HepG2 (cell line): Measurements from ENCODE around the gene LTA. TPM values are rescaled to one million over a fixed set of nuclear protein-coding genes. Genes with fewer than 3 reads are reported as not detected.

Experiments
- CENPBD1 ChIP-seq: sonication (generic); formaldehyde crosslinking; IDR thresholded peaks from 2 replicates; pipeline ENCODE4 v1.8.0; 2022; ENCODE audit warnings: missing genetic modification reagents, low read depth, mild to moderate bottlenecking, borderline replicate concordance
- CSRNP1 ChIP-seq: sonication (generic); formaldehyde crosslinking; IDR thresholded peaks from 2 replicates; pipeline ENCODE4 v1.8.1; 2023; ENCODE audit warnings: mild to moderate bottlenecking, missing genetic modification reagents
- FOSL2 ChIP-seq: sonication (generic); formaldehyde crosslinking; IDR thresholded peaks from 2 replicates; pipeline ENCODE4 v1.4.0; 2020; ENCODE audit warnings: missing genetic modification reagents
- GPN1 ChIP-seq: sonication (generic); formaldehyde crosslinking; IDR thresholded peaks from 2 replicates; pipeline ENCODE4 v1.5.1; 2020; ENCODE audit warnings: missing genetic modification reagents, borderline replicate concordance
- HMG20B ChIP-seq: conservative IDR thresholded peaks from 2 replicates; pipeline ENCODE4 v1.6.1; 2016; ENCODE audit warnings: missing genetic modification reagents, missing compliant biosample characterization
- HNF4A ChIP-seq: sonication (generic); formaldehyde crosslinking; IDR thresholded peaks from 2 replicates; pipeline ENCODE4 v1.4.0; 2020; ENCODE audit warnings: missing genetic modification reagents
- HNRNPK ChIP-seq: fragments of 200-400 bp; formaldehyde crosslinking; IDR thresholded peaks from 2 replicates; pipeline ENCODE4 v1.6.1; 2018; ENCODE audit warnings: low read length, low read depth, moderate library complexity, mild to moderate bottlenecking; ENCODE audit not compliant: poor library complexity, severe bottlenecking
- LBX2 ChIP-seq: sonication (generic); formaldehyde crosslinking; IDR thresholded peaks from 2 replicates; pipeline ENCODE4 v1.5.0; 2020; ENCODE audit warnings: missing genetic modification reagents, mild to moderate bottlenecking, borderline replicate concordance
- NFRKB ChIP-seq: fragments of 450-650 bp; IDR thresholded peaks from 2 replicates; pipeline ENCODE4 v1.6.1; 2017
- PHF20 ChIP-seq: sonication (generic); formaldehyde crosslinking; IDR thresholded peaks from 2 replicates; pipeline ENCODE4 v1.5.0; 2020; ENCODE audit warnings: mild to moderate bottlenecking, missing genetic modification reagents
- PHF5A ChIP-seq: IDR thresholded peaks from one replicate; pipeline ENCODE4 v1.6.1; 2018; ENCODE audit warnings: low read depth, missing genetic modification reagents; ENCODE audit not compliant: unreplicated experiment
- POGZ ChIP-seq: sonication (generic); formaldehyde crosslinking; IDR thresholded peaks from 2 replicates; pipeline ENCODE4 v1.4.0; 2020; ENCODE audit warnings: mild to moderate bottlenecking, missing genetic modification reagents
- SNAI1 ChIP-seq: sonication (generic); formaldehyde crosslinking; IDR thresholded peaks from 2 replicates; pipeline ENCODE4 v1.5.0; 2020; ENCODE audit warnings: mild to moderate bottlenecking, missing genetic modification reagents, borderline replicate concordance
- SNAPC2 ChIP-seq: sonication (generic); formaldehyde crosslinking; IDR thresholded peaks from 2 replicates; pipeline ENCODE4 v1.8.1; 2022; ENCODE audit warnings: mild to moderate bottlenecking, missing genetic modification reagents
- ZBTB20 ChIP-seq: sonication (generic); formaldehyde crosslinking; IDR thresholded peaks from 2 replicates; pipeline ENCODE4 v1.8.1; 2023; ENCODE audit warnings: missing genetic modification reagents, low read depth, mild to moderate bottlenecking, borderline replicate concordance
- ZBTB38 ChIP-seq: sonication (generic); formaldehyde crosslinking; IDR thresholded peaks from 2 replicates; pipeline ENCODE4 v1.5.1; 2020; ENCODE audit warnings: mild to moderate bottlenecking, missing genetic modification reagents
- ZFAT ChIP-seq: sonication (generic); formaldehyde crosslinking; conservative IDR thresholded peaks from 2 replicates; pipeline ENCODE4 v1.8.1; 2023; ENCODE audit warnings: missing genetic modification reagents, inconsistent platforms
- ZMYM2 ChIP-seq: sonication (generic); formaldehyde crosslinking; IDR thresholded peaks from 2 replicates; pipeline ENCODE4 v1.8.0; 2022; ENCODE audit warnings: mild to moderate bottlenecking, missing genetic modification reagents
- ZNF10 ChIP-seq: sonication (generic); formaldehyde crosslinking; IDR thresholded peaks from 2 replicates; pipeline ENCODE4 v1.4.0; 2020; ENCODE audit warnings: mild to moderate bottlenecking, low read depth, missing genetic modification reagents, borderline replicate concordance
- ZNF224 ChIP-seq: sonication (generic); formaldehyde crosslinking; IDR thresholded peaks from 2 replicates; pipeline ENCODE4 v1.5.0; 2020; ENCODE audit warnings: mild to moderate bottlenecking, missing genetic modification reagents
- ZNF235 ChIP-seq: sonication (generic); formaldehyde crosslinking; IDR thresholded peaks from 2 replicates; pipeline ENCODE4 v1.8.1; 2023; ENCODE audit warnings: mild to moderate bottlenecking, missing genetic modification reagents, borderline replicate concordance
- ZNF501 ChIP-seq: sonication (generic); formaldehyde crosslinking; IDR thresholded peaks from 2 replicates; pipeline ENCODE4 v1.5.1; 2020; ENCODE audit warnings: mild to moderate bottlenecking, moderate library complexity, missing genetic modification reagents
- ZNF562 ChIP-seq: sonication (generic); formaldehyde crosslinking; IDR thresholded peaks from 2 replicates; pipeline ENCODE4 v1.8.0; 2022; ENCODE audit warnings: missing genetic modification reagents, borderline replicate concordance
- ZNF670 ChIP-seq: sonication (generic); formaldehyde crosslinking; IDR thresholded peaks from 2 replicates; pipeline ENCODE4 v1.8.0; 2022; ENCODE audit warnings: mild to moderate bottlenecking, missing genetic modification reagents, borderline replicate concordance
- ZSCAN12 ChIP-seq: sonication (generic); formaldehyde crosslinking; IDR thresholded peaks from 2 replicates; pipeline ENCODE4 v1.9.0; 2021; ENCODE audit warnings: mild to moderate bottlenecking, missing genetic modification reagents
- polyA plus RNA-seq, 8 experiments: library from polyadenylated mRNA; depleted of rRNA in 3 of 8; stranded (reverse) in 7 of 8; unstranded in 1 of 8; fragments of >200 nt; fragmentation: Illumina TruSeq in 4 of 8; extraction: Trizol in 4 of 8; gene quantifications; 2 replicates each; pipeline versions ENCODE4 v1.2.1 to v1.2.3, GENCODE V29; 2011 to 2016; ENCODE audit warnings: low read depth in 4 of 8, missing spikeins in 1 of 8, mixed read lengths in 1 of 8; ENCODE audit not compliant: insufficient read depth in 1 of 8
- total RNA-seq, 5 experiments: library from RNA; depleted of rRNA; stranded (reverse); fragments of >200 nt; fragmentation: Illumina TruSeq; extraction: Trizol; gene quantifications; 2 replicates each; pipeline ENCODE4 v1.2.3, GENCODE V29; 2016; ENCODE audit warnings: low read depth in 1 of 5
- TF ChIP-seq, protein P1 (sequence below): sonication (generic); formaldehyde crosslinking; IDR thresholded peaks from 2 replicates; pipeline ENCODE4 v1.9.0; 2022; ENCODE audit warnings: low read depth, missing genetic modification reagents
- TF ChIP-seq, protein P2 (sequence below): sonication (generic); formaldehyde crosslinking; IDR thresholded peaks from 2 replicates; pipeline ENCODE4 v1.4.0; 2020; ENCODE audit warnings: missing genetic modification reagents

LTA gene
- total and polyA plus RNA-seq, 2 of the 13 experiments (the other 11 are each of a cell fraction or from before 2014, with no cell fraction given): 0.09 TPM; not detected in 1

DNA sequence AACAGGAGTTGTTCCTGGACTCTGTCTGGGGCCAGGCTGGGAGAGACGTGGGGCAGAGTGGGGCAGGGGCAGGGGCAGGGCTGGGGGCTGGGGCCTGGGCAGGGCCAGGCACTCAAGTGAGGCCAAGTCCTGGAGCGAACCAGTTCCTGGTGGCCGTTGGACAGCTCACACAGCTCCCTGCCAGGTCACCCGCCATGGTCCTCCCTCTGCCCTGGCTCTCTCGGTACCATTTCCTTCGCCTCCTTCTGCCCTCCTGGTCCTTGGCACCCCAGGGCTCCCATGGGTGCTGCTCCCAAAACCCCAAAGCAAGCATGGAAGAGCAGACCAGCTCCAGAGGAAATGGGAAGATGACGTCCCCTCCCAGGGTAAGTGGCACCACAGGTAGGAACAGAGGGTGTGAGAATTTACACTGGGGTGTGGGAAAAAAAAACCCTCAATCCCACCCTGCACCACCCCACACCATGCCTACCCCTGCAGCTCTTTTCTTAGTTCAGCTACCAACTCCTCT is 43.2 kb upstream of the LTA start, which contains the start of gene MCCD1 (continued):
- TF ChIP-seq ZSCAN12 (CRISPR knock-in tag): no peak
- no peak for TF ChIP-seq ZNF670 (CRISPR knock-in tag)
- peak; percentile 71 for TF ChIP-seq HNRNPK
- TF ChIP-seq CSRNP1 (CRISPR knock-in tag): peak; percentile 22; the same call in 1 of the 2 replicates
- TF ChIP-seq ZBTB20: no peak
- TF ChIP-seq PHF20 (CRISPR knock-in tag): no peak
- 0 out of 2 replicates have a peak, but pooled peaks have one; percentile 18 for TF ChIP-seq HMG20B
- TF ChIP-seq PHF5A: no peak
- TF ChIP-seq CENPBD1: no peak
- TF ChIP-seq NFRKB: no peak
- no peak; the same call in 1 of the 2 replicates for TF ChIP-seq HNF4A (CRISPR knock-in tag)
- no peak for TF ChIP-seq POGZ (CRISPR knock-in tag)
- no peak for TF ChIP-seq FOSL2
- no peak for TF ChIP-seq ZNF224 (CRISPR knock-in tag)
- no peak for TF ChIP-seq ZNF501 (CRISPR knock-in tag)
- no peak for TF ChIP-seq LBX2 (CRISPR knock-in tag)
- no peak for TF ChIP-seq ZNF235 (CRISPR knock-in tag)
- peak; percentile 41; the same call in 1 of the 2 replicates for TF ChIP-seq SNAPC2
- no peak for TF ChIP-seq GPN1 (CRISPR knock-in tag)
- no peak for TF ChIP-seq ZFAT
- TF ChIP-seq, protein P1, sequence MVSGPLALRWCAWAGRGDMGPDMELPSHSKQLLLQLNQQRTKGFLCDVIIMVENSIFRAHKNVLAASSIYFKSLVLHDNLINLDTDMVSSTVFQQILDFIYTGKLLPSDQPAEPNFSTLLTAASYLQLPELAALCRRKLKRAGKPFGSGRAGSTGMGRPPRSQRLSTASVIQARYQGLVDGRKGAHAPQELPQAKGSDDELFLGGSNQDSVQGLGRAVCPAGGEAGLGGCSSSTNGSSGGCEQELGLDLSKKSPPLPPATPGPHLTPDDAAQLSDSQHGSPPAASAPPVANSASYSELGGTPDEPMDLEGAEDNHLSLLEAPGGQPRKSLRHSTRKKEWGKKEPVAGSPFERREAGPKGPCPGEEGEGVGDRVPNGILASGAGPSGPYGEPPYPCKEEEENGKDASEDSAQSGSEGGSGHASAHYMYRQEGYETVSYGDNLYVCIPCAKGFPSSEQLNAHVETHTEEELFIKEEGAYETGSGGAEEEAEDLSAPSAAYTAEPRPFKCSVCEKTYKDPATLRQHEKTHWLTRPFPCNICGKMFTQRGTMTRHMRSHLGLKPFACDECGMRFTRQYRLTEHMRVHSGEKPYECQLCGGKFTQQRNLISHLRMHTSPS (CRISPR knock-in tag): no peak
- no peak for TF ChIP-seq SNAI1
- no peak for TF ChIP-seq ZNF10 (CRISPR knock-in tag)
- TF ChIP-seq, protein P2, sequence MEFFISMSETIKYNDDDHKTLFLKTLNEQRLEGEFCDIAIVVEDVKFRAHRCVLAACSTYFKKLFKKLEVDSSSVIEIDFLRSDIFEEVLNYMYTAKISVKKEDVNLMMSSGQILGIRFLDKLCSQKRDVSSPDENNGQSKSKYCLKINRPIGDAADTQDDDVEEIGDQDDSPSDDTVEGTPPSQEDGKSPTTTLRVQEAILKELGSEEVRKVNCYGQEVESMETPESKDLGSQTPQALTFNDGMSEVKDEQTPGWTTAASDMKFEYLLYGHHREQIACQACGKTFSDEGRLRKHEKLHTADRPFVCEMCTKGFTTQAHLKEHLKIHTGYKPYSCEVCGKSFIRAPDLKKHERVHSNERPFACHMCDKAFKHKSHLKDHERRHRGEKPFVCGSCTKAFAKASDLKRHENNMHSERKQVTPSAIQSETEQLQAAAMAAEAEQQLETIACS (CRISPR knock-in tag): no peak
- no peak for TF ChIP-seq ZBTB38 (CRISPR knock-in tag)
- TF ChIP-seq ZNF562 (CRISPR knock-in tag): no peak
- no peak for TF ChIP-seq ZMYM2
